OCI-LY1 (cell line): ENCODE data around the gene CD46.
"Not testable (repeated sequence)": the region's sequence is repeated elsewhere in the genome, so short reads cannot be mapped to it uniquely, and the experiment has no call there.

ENCODE experiments used
- H2AFZ ChIP-seq: fragments of 200-600 bp; sonication (generic), shearing (Covaris generic); 2 replicates; pipeline ENCODE4 v1.6.0; 2014; ENCODE audit warnings: antibody characterized with exemption, mild to moderate bottlenecking, low read length
- H3F3A ChIP-seq: fragments of 200-600 bp; sonication (generic), shearing (Covaris generic); 2 replicates; pipeline ENCODE4 v1.6.0; 2014; ENCODE audit warnings: mild to moderate bottlenecking, antibody characterized with exemption, low read length, moderate library complexity; ENCODE audit not compliant: insufficient read depth
- H3K27ac ChIP-seq: fragments of 200-600 bp; sonication (generic); 2 replicates; pipeline ENCODE4 v1.5.1; 2014; ENCODE audit warnings: low read length, mixed run types, mild to moderate bottlenecking, low read depth; ENCODE audit not compliant: poor library complexity, severe bottlenecking
- H3K27me3 ChIP-seq: fragments of 200-600 bp; sonication (generic); 2 replicates; pipeline ENCODE4 v1.6.0; 2014; ENCODE audit warnings: antibody characterized with exemption, mild to moderate bottlenecking, low read length, moderate library complexity; ENCODE audit not compliant: insufficient read depth
- H3K36me3 ChIP-seq: fragments of 200-600 bp; sonication (generic); 2 replicates; pipeline ENCODE4 v1.6.1; 2014; ENCODE audit warnings: mild to moderate bottlenecking, antibody characterized with exemption, low read length, moderate library complexity, mixed read lengths; ENCODE audit not compliant: insufficient read depth
- H3K4me1 ChIP-seq: fragments of 200-600 bp; sonication (generic); 2 replicates; pipeline ENCODE4 v1.5.1; 2014; ENCODE audit warnings: mild to moderate bottlenecking, low read length, moderate library complexity; ENCODE audit not compliant: insufficient read depth, severe bottlenecking
- H3K4me2 ChIP-seq: fragments of 200-600 bp; sonication (generic), shearing (Covaris generic); 2 replicates; pipeline ENCODE4 v1.6.1; 2014; ENCODE audit warnings: low read length
- H3K4me3 ChIP-seq: fragments of 200-600 bp; sonication (generic); 2 replicates; pipeline ENCODE4 v1.5.1; 2014; ENCODE audit warnings: low read length, low read depth, mild to moderate bottlenecking, mixed read lengths; ENCODE audit not compliant: poor library complexity, severe bottlenecking
- H3K79me2 ChIP-seq: fragments of 200-600 bp; shearing (Covaris generic); 2 replicates; pipeline ENCODE4 v1.6.1; 2016; ENCODE audit warnings: mixed run types, low read length, mixed read lengths; ENCODE audit not compliant: insufficient read depth
- H3K9ac ChIP-seq: fragments of 200-600 bp; sonication (generic), shearing (Covaris generic); 2 replicates; pipeline ENCODE4 v1.6.1; 2014; ENCODE audit warnings: mild to moderate bottlenecking, low read length, mixed read lengths
- H3K9me2 ChIP-seq: fragments of 200-600 bp; sonication (generic), shearing (Covaris generic); 2 replicates; pipeline ENCODE4 v1.6.1; 2014; ENCODE audit warnings: low read depth, mild to moderate bottlenecking, low read length, mixed read lengths
- H3K9me3 ChIP-seq: fragments of 200-600 bp; shearing (Covaris generic); 2 replicates; pipeline ENCODE4 v1.6.1; 2014; ENCODE audit warnings: low read length, mixed read lengths
- H4K20me1 ChIP-seq: fragments of 200-600 bp; sonication (generic), shearing (Covaris generic); 2 replicates; pipeline ENCODE4 v1.6.0; 2016; ENCODE audit warnings: mild to moderate bottlenecking, low read length; ENCODE audit not compliant: insufficient read depth
- EZH2 ChIP-seq: fragments of 200-600 bp; sonication (generic), shearing (Covaris generic); IDR thresholded peaks from 2 replicates; pipeline ENCODE4 v1.8.0; 2017; ENCODE audit warnings: borderline replicate concordance, mixed run types, mild to moderate bottlenecking, antibody characterized with exemption, low read length, moderate library complexity, mixed read lengths
- TF ChIP-seq, protein P1 (sequence below): fragments of 200-600 bp; sonication (generic), shearing (Covaris generic); IDR thresholded peaks from 2 replicates; pipeline ENCODE4 v1.5.1; 2017; ENCODE audit warnings: mild to moderate bottlenecking, antibody characterized with exemption, low read length, moderate library complexity, mixed read lengths

The CD46 gene

DNA sequence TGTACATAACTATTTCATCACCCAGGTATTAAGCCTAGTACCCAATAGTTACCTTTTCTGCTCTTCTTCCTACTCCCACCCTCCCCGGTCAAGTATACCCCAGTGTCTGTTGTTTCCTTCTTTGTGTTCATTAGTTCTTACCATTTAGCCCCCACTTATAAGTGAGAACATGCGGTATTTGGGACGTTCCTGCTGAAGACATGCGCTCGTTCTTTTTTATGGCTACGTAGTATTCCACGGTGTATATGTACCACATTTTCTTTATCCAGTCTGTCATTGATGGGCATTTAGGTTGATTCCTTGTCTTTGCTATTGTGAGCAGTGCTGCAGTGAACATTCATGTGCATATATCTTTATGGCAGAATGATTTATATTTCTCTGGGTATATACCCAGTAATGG lies 25.6 kb downstream of the CD46 start:
- not testable (repeated sequence) for H3K9me2 ChIP-seq, H3K27ac ChIP-seq, H3F3A ChIP-seq, H3K9ac ChIP-seq, H2AFZ ChIP-seq, H3K9me3 ChIP-seq, H3K4me2 ChIP-seq, H3K27me3 ChIP-seq, H3K79me2 ChIP-seq, H4K20me1 ChIP-seq, H3K4me3 ChIP-seq, H3K4me1 ChIP-seq
- peaks cover 58% of the 10 kb centered on the region for H3K36me3 ChIP-seq

DNA sequence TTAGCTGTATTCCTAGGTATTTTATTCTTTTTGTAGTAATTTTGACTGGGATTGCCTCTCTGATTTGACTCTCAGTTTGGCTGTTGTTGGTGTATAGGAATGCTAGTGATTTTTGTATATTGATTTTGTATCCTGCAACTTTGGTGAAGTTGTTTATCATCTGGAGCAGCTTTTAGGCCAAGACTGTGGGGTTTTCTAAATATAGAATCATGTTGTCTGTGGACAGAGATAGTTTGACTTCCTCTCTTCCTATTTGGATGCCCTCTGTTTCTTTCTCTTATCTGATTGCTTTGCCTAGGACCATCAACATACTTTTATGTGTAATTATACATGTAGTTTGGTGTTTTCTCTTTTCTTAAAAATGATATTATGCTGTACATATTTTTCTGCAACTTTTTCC lies 27.2 kb downstream of the CD46 start:
- Histone ChIP-seq H3F3A (no peaks in the 10 kb centered on the region), H3K4me2 (no peak overlapping the region), H4K20me1 (no peaks in the 10 kb centered on the region), H3K27me3 (no peaks in the 10 kb centered on the region), H3K4me1 (no peaks in the 10 kb centered on the region), H2AFZ (no peak overlapping the region), H3K9me3 (no peaks in the 10 kb centered on the region), H3K79me2 (no peaks in the 10 kb centered on the region), H3K27ac (no peak overlapping the region), H3K9ac (no peak overlapping the region), H3K9me2 (no peaks in the 10 kb centered on the region), H3K36me3 (peaks cover 65% of the 10 kb centered on the region), H3K4me3 (no peak overlapping the region)
- TF ChIP-seq, protein P1, sequence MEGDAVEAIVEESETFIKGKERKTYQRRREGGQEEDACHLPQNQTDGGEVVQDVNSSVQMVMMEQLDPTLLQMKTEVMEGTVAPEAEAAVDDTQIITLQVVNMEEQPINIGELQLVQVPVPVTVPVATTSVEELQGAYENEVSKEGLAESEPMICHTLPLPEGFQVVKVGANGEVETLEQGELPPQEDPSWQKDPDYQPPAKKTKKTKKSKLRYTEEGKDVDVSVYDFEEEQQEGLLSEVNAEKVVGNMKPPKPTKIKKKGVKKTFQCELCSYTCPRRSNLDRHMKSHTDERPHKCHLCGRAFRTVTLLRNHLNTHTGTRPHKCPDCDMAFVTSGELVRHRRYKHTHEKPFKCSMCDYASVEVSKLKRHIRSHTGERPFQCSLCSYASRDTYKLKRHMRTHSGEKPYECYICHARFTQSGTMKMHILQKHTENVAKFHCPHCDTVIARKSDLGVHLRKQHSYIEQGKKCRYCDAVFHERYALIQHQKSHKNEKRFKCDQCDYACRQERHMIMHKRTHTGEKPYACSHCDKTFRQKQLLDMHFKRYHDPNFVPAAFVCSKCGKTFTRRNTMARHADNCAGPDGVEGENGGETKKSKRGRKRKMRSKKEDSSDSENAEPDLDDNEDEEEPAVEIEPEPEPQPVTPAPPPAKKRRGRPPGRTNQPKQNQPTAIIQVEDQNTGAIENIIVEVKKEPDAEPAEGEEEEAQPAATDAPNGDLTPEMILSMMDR: no peak
- no peak for TF ChIP-seq EZH2

DNA sequence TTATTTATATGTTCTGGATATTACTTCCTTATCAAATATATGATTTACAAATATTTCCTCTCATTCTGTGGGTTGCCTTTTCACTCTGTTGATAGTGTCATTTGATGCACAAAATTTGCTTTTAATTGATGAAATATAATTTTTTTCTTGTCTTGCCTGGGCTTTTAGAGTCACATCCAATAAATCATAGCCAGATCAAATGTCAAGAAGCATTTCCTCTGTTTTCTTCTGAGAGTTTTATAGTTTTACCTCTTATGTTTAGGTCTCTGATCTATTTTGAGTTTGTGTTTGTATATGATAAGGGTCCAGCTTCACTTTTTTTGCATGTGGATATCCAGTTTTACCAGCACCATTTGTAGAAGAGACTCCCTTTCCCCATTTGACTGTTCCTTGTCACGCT lies 29.5 kb downstream of the CD46 start:
- Histone ChIP-seq H2AFZ (no peak overlapping the region), H3K79me2 (no peaks in the 10 kb centered on the region), H3K9ac (no peak overlapping the region), H3K9me2 (no peaks in the 10 kb centered on the region), H3K27me3 (no peaks in the 10 kb centered on the region), H3K36me3 (peaks cover 80% of the 10 kb centered on the region), H3K4me1 (no peaks in the 10 kb centered on the region), H4K20me1 (no peaks in the 10 kb centered on the region), H3K9me3 (no peaks in the 10 kb centered on the region), H3K4me2 (no peak overlapping the region), H3K27ac (no peak overlapping the region), H3F3A (no peaks in the 10 kb centered on the region; the same call in 1 of the 2 replicates), H3K4me3 (no peak overlapping the region)
- TF ChIP-seq, protein P1: no peak
- TF ChIP-seq EZH2: no peak

DNA sequence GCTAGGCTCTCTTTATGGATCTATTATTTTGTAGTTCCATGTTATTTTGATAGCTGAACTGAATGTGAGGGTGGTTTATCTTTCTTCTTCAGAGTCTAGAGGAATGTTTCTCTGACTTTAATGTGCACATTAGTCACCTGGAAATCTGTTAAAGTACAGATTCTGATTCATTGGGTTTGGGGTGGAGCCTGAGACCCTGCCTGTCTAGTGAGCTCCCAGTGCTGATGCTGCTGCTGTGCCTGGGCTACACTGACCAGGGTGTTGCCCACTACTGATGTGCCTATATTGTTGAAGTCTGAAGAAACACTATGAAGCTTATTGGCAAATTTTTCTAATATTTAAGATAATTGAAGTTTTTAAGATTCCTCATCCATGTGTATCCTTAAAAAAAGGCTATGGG lies 35.9 kb downstream of the CD46 start:
- H2AFZ ChIP-seq: no peak overlapping the region
- H4K20me1 ChIP-seq: no peaks in the 10 kb centered on the region
- H3K27ac ChIP-seq: no peak overlapping the region
- no peak overlapping the region for H3K4me3 ChIP-seq
- no peaks in the 10 kb centered on the region for H3K9me2 ChIP-seq
- H3K4me1 ChIP-seq: no peaks in the 10 kb centered on the region
- no peaks in the 10 kb centered on the region for H3K79me2 ChIP-seq
- H3F3A ChIP-seq: no peaks in the 10 kb centered on the region; the same call in 1 of the 2 replicates
- H3K27me3 ChIP-seq: no peaks in the 10 kb centered on the region
- peaks cover 44% of the 10 kb centered on the region for H3K36me3 ChIP-seq
- TF ChIP-seq, protein P1: no peak
- TF ChIP-seq EZH2: no peak
- H3K9me3 ChIP-seq: no peaks in the 10 kb centered on the region
- H3K4me2 ChIP-seq: no peak overlapping the region
- no peak overlapping the region for H3K9ac ChIP-seq
